GM12874 (cell line): Measurements from ENCODE around the gene FBRSL1.

ENCODE experiments used
- CTCF ChIP-seq: IDR thresholded peaks from 2 replicates; pipeline ENCODE4 v1.5.1; 2011; ENCODE audit warnings: low read depth, mild to moderate bottlenecking, control low read depth, low read length, moderate library complexity; ENCODE audit not compliant: insufficient read depth

Gene FBRSL1

GRCh38 chr12:132535019-132535418, 45.1 kb downstream of the FBRSL1 start:
- no peak for TF ChIP-seq CTCF

- TF ChIP-seq CTCF = no peak
Observed at GRCh38 chr12:132536102-132536876, 46.3 kb downstream of the FBRSL1 start.

GRCh38 chr12:132537049-132537448, 47.1 kb downstream of the FBRSL1 start:
- no peak for TF ChIP-seq CTCF

- TF ChIP-seq CTCF = no peak
Observed at GRCh38 chr12:132537836-132538662, 48.1 kb downstream of the FBRSL1 start.

- TF ChIP-seq CTCF = no peak
Observed at GRCh38 chr12:132538663-132538990, 48.7 kb downstream of the FBRSL1 start.

- no peak for TF ChIP-seq CTCF
Observed at GRCh38 chr12:132539016-132539773, 49.2 kb downstream of the FBRSL1 start.

GRCh38 chr12:132540436-132540835, 50.5 kb downstream of the FBRSL1 start:
- no peak for TF ChIP-seq CTCF
